AG09319 (cell line): ENCODE data around the gene FIZ1.

Experiments
- DNase-seq: peaks from one replicate; pipeline ENCODE4 v3.0.0-alpha.2; 2010; ENCODE audit warnings: low read depth; ENCODE audit errors: extremely low read depth
- TF ChIP-seq, protein P1 (sequence below): IDR thresholded peaks from 2 replicates; pipeline ENCODE4 v1.5.1; 2011; ENCODE audit warnings: low read depth, mild to moderate bottlenecking, inconsistent platforms, low read length, moderate library complexity

The FIZ1 gene

DNA sequence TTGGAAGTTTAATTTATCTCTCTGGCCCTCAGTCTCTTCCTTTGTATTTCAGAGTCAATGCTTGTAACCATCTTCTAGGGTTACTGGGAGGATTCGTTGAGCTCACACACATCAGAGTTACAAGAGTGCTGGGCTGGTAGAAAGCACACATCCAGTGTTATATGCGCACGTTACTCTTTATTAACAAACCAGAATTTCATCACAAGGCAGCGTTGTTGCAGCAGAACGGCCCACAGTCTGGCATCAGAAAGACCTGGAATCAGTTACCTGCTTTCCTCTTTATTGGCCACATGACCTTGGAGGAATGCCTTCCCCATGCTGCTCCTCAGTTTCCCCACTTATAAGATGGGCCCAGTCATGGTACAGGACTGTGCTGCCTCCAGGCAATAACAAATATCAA lies 10.0 kb upstream of the FIZ1 start:
- DNase-seq: no peak
- TF ChIP-seq, protein P1, sequence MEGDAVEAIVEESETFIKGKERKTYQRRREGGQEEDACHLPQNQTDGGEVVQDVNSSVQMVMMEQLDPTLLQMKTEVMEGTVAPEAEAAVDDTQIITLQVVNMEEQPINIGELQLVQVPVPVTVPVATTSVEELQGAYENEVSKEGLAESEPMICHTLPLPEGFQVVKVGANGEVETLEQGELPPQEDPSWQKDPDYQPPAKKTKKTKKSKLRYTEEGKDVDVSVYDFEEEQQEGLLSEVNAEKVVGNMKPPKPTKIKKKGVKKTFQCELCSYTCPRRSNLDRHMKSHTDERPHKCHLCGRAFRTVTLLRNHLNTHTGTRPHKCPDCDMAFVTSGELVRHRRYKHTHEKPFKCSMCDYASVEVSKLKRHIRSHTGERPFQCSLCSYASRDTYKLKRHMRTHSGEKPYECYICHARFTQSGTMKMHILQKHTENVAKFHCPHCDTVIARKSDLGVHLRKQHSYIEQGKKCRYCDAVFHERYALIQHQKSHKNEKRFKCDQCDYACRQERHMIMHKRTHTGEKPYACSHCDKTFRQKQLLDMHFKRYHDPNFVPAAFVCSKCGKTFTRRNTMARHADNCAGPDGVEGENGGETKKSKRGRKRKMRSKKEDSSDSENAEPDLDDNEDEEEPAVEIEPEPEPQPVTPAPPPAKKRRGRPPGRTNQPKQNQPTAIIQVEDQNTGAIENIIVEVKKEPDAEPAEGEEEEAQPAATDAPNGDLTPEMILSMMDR: no peak

DNA sequence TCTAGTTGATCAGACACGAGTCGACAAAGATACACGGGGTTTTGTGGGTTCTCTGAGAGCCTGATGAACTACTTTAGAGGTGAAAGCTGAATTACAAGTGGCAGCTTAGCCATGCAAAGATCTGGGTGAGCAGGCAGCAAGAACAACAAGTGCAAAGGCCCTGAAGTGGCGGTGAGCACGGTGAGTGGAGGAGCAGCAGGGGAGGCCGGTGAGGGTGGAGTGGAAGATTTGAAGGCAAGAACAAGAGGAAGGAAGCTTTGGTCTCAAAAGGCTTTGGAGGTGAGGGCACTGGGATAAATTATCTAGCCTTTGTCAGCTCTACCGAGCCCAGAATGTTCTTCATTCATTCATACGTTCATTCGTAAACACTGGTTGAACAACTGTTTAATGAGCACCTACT lies 7.5 kb upstream of the FIZ1 start:
- no peak for DNase-seq
- TF ChIP-seq, protein P1: no peak

DNA sequence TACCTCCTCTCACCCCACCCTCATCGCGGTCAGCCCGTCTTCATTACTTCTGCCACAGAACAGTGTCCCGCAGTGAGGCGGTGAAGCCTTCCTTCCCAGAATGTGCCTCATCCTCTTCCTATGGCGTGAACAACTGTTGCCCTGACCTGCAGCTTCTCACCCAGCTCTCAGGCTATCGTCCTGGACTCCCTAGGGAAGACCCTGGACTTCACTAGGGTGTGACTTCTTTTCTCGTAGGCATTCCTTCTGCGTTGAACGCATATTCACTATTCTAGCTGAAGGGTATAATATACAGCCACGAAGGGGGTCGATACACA lies 7.1 kb upstream of the FIZ1 start:
- TF ChIP-seq, protein P1: no peak
- DNase-seq: no peak

DNA sequence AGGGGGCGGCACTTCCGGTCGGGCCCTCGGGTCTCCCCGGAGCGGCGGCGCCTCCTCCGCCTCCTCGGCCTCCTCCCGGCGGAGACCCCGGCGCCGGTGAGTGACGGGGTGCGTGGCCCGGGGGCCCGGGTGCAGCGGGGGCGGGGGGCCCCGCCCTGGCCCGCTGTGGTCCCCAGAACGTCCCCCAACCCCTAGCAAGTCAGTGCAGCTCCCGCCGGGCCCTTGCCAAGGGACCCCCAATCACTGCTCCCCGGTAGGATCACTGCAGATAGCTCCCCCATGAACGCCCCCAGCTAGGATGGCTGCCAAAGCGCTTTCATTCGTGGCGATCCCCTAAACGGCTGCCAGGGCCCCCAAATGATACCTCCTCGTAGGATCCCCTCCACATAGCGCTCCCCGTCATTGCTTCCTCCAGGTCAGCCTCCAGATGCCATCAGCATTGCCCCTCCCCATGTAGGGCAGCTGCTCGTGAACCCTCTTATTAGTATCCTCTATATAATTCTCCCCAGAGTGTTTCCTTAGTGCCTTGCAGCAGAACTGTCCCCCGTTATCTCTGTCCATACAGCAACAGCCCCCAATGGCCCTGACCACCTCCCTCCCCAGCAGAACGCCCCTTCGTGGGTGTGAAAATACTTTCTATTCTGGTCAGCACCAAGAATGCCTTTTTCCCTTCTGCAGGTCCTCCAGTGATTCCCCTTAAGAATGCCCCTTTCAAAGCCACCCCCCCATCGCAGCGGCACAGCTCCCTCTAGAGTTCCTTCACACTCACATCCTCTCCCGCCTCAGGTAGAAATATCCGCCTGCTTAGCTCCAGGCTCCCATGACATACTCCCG lies 6.5 kb upstream of the FIZ1 start, which contains the start of gene ZNF865:
Gene ZNF865 (plus strand): TSS at position 11 of the 834 bp plus-strand sequence. CDS start 7,972 bp downstream, outside the sequence.
- peak; percentile 65 for DNase-seq
- TF ChIP-seq, protein P1: peak; percentile 78

DNA sequence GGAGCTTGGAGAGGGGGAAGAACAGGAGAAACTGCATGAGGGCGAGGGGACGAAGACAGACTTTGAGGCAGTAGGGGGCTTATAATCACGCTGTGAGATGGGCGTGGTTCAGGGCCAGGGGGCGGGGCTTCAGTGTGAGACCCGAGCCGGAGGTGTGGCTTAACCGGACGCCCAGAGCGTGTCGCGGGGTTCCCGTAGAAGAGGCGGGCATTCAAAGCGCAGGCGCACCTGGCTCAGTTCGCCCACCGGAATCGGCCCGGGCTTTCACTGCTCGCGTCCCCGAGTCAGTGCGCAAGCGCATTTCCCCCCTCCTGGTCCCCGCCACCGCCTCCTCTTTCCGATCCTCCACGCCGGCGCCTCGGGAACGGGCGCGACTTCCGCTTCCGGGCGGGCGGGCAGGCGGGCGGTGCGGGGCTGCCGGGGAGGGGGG lies 5.9 kb upstream of the FIZ1 start:
- TF ChIP-seq, protein P1: no peak
- peak; percentile 89 for DNase-seq

DNA sequence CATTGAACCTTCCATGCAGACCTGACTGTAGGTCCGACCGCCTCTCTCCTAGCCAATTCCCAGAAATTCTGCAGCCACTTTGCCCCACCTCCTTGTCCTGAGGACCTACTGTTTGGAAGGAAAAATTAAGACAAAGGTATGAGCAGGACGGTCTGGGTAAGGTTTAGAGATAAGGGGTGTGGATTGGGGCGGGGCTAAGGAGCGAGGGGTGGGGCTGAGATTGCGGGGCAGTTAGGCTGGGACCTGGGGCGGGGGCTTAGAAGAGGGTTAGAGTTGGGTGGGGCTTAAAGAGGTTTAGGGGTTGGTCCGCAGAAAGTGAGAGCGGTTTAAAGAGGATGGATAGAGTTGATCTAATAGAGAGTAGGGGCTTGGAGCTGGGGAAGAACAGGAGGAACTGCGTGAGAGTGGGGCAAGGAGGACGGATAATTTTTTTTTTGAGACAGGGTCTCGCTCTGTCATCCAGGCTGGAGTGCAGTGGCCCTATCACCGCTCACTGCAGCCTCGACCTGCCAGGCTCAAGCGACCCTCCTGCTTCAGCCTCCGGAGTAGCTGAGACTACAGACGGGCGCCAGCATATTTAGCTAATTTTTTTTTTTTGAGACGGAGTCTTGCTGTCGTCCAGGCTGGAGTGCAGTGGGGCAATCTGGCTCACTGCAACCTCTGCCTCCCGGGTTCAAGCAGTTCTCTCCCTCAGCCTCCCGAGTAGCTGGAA lies 4.4 kb upstream of the FIZ1 start:
- TF ChIP-seq, protein P1: no peak

DNA sequence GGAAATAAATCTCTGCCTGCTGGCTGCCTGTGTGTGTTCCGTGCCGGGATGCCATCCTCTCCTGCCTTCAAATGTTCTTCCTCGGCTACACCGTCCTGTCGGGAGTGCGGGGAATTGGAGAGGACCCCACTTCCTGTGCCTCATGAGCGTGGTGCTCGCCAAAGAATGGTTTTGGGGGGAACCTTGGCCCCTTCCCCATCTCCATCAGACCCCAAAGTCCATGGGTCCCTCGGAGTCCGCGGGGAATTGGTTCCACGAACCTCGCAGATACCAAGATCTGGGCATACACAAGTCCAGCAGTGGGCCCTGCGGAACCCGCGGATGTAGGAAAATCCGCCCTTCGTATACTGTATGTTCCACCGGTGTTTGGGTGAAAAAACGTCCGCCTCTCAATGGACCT lies 3.8 kb upstream of the FIZ1 start:
- DNase-seq: no peak
- TF ChIP-seq, protein P1: no peak

More for the DNA sequence above, 4.4 kb upstream of the FIZ1 start:
- DNase-seq: no peak
